PC-9 (cell line): Measurements from ENCODE around the gene DOCK4.

Source experiments
- EZH2 ChIP-seq: fragments of 200-600 bp; sonication (generic); IDR thresholded peaks from 2 replicates; pipeline ENCODE4 v1.8.0; 2017; ENCODE audit warnings: antibody characterized with exemption, low read depth
- TF ChIP-seq, protein P1 (sequence below): fragments of 200-600 bp; sonication (generic); conservative IDR thresholded peaks from 2 replicates; pipeline ENCODE4 v1.6.1; 2017; ENCODE audit warnings: mixed run types, antibody characterized with exemption, mild to moderate bottlenecking, moderate library complexity

DNA sequence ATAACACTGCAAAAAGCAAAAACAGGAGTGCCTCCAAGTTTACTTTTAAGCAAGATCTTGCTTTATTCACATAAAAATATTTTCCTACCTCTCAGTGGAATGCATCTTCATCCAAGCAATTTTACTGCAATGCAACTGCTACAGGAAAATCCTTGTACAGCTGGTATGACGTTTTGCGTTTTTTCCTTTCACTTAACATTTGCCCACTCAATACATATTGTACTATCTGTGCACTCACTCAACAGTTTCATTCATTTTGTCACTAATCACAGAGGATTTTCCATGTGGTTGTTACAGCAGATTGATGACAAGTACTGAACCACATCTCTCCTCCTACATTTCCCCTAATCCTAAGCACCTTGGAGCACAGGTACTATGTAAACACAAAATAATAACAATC lies 421.9 kb downstream of the DOCK4 start:
- no peak for TF ChIP-seq EZH2
- TF ChIP-seq, protein P1, sequence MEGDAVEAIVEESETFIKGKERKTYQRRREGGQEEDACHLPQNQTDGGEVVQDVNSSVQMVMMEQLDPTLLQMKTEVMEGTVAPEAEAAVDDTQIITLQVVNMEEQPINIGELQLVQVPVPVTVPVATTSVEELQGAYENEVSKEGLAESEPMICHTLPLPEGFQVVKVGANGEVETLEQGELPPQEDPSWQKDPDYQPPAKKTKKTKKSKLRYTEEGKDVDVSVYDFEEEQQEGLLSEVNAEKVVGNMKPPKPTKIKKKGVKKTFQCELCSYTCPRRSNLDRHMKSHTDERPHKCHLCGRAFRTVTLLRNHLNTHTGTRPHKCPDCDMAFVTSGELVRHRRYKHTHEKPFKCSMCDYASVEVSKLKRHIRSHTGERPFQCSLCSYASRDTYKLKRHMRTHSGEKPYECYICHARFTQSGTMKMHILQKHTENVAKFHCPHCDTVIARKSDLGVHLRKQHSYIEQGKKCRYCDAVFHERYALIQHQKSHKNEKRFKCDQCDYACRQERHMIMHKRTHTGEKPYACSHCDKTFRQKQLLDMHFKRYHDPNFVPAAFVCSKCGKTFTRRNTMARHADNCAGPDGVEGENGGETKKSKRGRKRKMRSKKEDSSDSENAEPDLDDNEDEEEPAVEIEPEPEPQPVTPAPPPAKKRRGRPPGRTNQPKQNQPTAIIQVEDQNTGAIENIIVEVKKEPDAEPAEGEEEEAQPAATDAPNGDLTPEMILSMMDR = no peak
